Liver (tissue), 3 donors: Measurements from ENCODE around the gene SIK3.

Experiments used
- RXRA ChIP-seq, 2 donors: IDR thresholded peaks; 2 replicates each; pipeline ENCODE4 v1.6.1; 2017 to 2018; ENCODE audit warnings: antibody characterized with exemption in 2 of 2, mild to moderate bottlenecking in 1 of 2
- SP1 ChIP-seq: IDR thresholded peaks from 2 replicates; pipeline ENCODE4 v1.6.1; 2018; ENCODE audit warnings: antibody characterized with exemption, mild to moderate bottlenecking
- YY1 ChIP-seq: IDR thresholded peaks from 2 replicates; pipeline ENCODE4 v1.6.1; 2016; ENCODE audit warnings: antibody characterized with exemption, mild to moderate bottlenecking
- TF ChIP-seq, protein P1 (sequence below): fragments of 150-350 bp; IDR thresholded peaks from 2 replicates; pipeline ENCODE4 v1.5.1; 2017; ENCODE audit warnings: improper control_type of control experiment, low read depth, low read length; ENCODE audit not compliant: missing input control
- donor health status: healthy.
- donor health status: healthy.

DNA sequence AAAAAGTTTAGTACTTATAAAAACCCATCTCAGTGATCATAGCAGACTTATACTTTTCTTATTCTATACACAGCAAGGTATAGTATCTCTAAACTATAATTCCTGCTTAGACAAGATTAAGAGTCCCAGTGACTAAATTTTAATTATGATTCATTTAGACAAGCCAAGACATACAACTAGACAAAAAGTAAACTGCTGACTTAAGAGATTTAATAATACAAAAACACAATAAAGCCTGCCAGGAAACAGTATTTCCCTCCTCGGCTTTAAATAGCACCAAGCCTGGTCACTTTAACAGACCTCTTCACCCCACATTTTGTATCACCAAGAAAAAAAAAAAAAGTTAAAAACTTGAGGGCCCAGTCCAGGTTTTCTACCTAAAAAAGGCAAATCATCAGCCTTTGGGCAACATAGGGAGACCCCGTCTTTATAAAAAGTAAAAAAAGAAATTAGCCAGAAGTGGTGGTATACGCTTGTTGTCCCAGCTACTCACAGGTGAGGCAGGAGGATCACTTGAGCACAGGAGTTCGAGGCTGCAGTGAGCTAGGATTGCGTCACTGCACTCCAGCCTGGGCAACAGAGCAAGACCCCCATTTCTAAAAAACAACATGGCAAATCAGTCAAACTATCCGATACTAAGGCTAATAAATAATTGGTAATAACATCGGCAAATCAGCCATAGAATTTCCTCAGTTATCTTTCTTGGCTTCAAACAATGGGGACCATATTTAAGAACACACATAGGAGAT, 53.8 kb downstream of the SIK3 start:
- TF ChIP-seq, protein P1, sequence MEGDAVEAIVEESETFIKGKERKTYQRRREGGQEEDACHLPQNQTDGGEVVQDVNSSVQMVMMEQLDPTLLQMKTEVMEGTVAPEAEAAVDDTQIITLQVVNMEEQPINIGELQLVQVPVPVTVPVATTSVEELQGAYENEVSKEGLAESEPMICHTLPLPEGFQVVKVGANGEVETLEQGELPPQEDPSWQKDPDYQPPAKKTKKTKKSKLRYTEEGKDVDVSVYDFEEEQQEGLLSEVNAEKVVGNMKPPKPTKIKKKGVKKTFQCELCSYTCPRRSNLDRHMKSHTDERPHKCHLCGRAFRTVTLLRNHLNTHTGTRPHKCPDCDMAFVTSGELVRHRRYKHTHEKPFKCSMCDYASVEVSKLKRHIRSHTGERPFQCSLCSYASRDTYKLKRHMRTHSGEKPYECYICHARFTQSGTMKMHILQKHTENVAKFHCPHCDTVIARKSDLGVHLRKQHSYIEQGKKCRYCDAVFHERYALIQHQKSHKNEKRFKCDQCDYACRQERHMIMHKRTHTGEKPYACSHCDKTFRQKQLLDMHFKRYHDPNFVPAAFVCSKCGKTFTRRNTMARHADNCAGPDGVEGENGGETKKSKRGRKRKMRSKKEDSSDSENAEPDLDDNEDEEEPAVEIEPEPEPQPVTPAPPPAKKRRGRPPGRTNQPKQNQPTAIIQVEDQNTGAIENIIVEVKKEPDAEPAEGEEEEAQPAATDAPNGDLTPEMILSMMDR: no peak
- TF ChIP-seq RXRA (IDR thresholded peaks at IDR 0.05) (no peak), YY1 (no peak), SP1 (no peak)
